Tongue (tissue), 2 donors: ENCODE data around the gene CAPN1. TPM values are rescaled to one million over a fixed set of nuclear protein-coding genes. Genes with fewer than 3 reads are reported as not detected.
"Not testable (repeated sequence)": the region's sequence is repeated elsewhere in the genome, so short reads cannot be mapped to it uniquely, and the experiment has no call there.

Source experiments
- DNase-seq: peaks from one replicate; pipeline ENCODE4 v3.0.0-alpha.2; 2015
- total RNA-seq: library from RNA; depleted of rRNA; stranded (reverse); fragments of >200 nt; gene quantifications from one replicate; pipeline ENCODE4 v1.2.3, GENCODE V29; 2014

The CAPN1 gene
- total RNA-seq, 1 donor from 2014 or later, result 144 TPM

GRCh38 chr11:65218446-65218845, 36.7 kb downstream of the CAPN1 start:
- DNase-seq, result no peak

- DNase-seq, result no peak
Measured at GRCh38 chr11:65219930-65220213, 38.1 kb downstream of the CAPN1 start.

- no peak for DNase-seq
Measured at GRCh38 chr11:65221026-65221425, 39.3 kb downstream of the CAPN1 start.

- DNase-seq, result no peak
Measured at GRCh38 chr11:65223011-65223410, 41.3 kb downstream of the CAPN1 start.

GRCh38 chr11:65224930-65225278, 43.2 kb downstream of the CAPN1 start:
- no peak for DNase-seq

GRCh38 chr11:65225279-65226102, 43.8 kb downstream of the CAPN1 start:
- DNase-seq, result peak; percentile 64

- no peak for DNase-seq
Measured at GRCh38 chr11:65226103-65226442, 44.3 kb downstream of the CAPN1 start.

- no peak for DNase-seq
Measured at GRCh38 chr11:65227879-65228278, 46.2 kb downstream of the CAPN1 start.

- DNase-seq, result no peak
Measured at GRCh38 chr11:65236194-65237059, 54.7 kb downstream of the CAPN1 start.

GRCh38 chr11:65238302-65238701, 56.6 kb downstream of the CAPN1 start:
- not testable (repeated sequence) for DNase-seq

- DNase-seq, result no peak
Measured at GRCh38 chr11:65241134-65241533, 59.4 kb downstream of the CAPN1 start.

- no peak for DNase-seq
Measured at GRCh38 chr11:65241692-65242091, 60.0 kb downstream of the CAPN1 start.

GRCh38 chr11:65242389-65242788, 60.7 kb downstream of the CAPN1 start:
- DNase-seq, result no peak

- no peak for DNase-seq
Measured at GRCh38 chr11:65243797-65244196, 62.1 kb downstream of the CAPN1 start.

- not testable (repeated sequence) for DNase-seq
Measured at GRCh38 chr11:65245046-65245445, 63.3 kb downstream of the CAPN1 start.

- DNase-seq, result no peak
Measured at GRCh38 chr11:65246506-65246905, 64.8 kb downstream of the CAPN1 start.

GRCh38 chr11:65248184-65248710, 66.5 kb downstream of the CAPN1 start:
- not testable (repeated sequence) for DNase-seq

GRCh38 chr11:65251476-65251875, 69.7 kb downstream of the CAPN1 start:
- DNase-seq, result no peak

- DNase-seq, result no peak
Measured at GRCh38 chr11:65254724-65255123, 73.0 kb downstream of the CAPN1 start.

GRCh38 chr11:65258988-65259387, 77.3 kb downstream of the CAPN1 start:
- DNase-seq, result no peak

- no peak for DNase-seq
Measured at GRCh38 chr11:65260302-65260701, 78.6 kb downstream of the CAPN1 start.

GRCh38 chr11:65260756-65261590, 79.2 kb downstream of the CAPN1 start:
- no peak for DNase-seq
